RWPE1 (cell line): ENCODE results near the gene MTRR.

Experiments
- CTCF ChIA-PET: fragments of 350-600 bp; sonication (Branson Sonifier 250); formaldehyde crosslinking; extraction: SDS; loops from one replicate; lab custom pipeline; 2021; lab: Yijun Ruan, JAX
- POLR2A ChIA-PET: fragments of 400-600 bp; formaldehyde crosslinking; extraction: SDS; loops from one replicate; lab custom pipeline; 2020; ENCODE audit warnings: antibody characterized with exemption; ENCODE audit not compliant: low non-redundant PET; lab: Yijun Ruan, JAX
- DNase-seq: peaks from one replicate; pipeline ENCODE4 v3.0.0; 2012; ENCODE audit warnings: low spot score
- H3K27ac ChIP-seq: fragments of 450-650 bp; 2 replicates; pipeline ENCODE4 v1.5.1; 2017
- TF ChIP-seq, protein P1 (sequence below): fragments of 450-650 bp; conservative IDR thresholded peaks from 2 replicates; pipeline ENCODE4 v1.5.1; 2017; ENCODE audit warnings: low read depth, mild to moderate bottlenecking

Gene MTRR

DNA sequence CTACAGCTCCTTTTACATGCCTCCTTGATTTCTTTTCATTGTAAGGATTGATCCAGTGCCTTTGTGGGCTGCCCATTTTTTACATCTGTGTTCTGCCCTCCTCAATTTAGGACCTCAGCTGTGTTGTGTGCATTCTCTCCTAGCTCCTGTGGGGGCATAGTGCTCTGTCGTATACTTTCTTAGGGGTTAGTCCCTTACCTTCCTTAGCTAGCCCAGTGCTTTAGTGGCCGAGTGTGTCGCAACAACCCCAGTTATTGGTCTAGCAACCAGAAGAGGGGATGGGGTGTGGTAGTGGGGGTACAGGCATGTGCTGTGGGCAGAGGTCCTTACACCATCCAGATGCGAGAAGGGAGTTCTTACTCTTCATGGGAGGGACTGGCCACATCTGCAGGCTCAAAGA is 12.1 kb downstream of the MTRR start:
- ChIA-PET POLR2A (no interaction called here), CTCF (interaction anchor here (1.5 kb wide), 1 partner anchor 8 kb away, joined by 3 read pairs; no protein-coding TSS in a partner anchor)
- TF ChIP-seq, protein P1, sequence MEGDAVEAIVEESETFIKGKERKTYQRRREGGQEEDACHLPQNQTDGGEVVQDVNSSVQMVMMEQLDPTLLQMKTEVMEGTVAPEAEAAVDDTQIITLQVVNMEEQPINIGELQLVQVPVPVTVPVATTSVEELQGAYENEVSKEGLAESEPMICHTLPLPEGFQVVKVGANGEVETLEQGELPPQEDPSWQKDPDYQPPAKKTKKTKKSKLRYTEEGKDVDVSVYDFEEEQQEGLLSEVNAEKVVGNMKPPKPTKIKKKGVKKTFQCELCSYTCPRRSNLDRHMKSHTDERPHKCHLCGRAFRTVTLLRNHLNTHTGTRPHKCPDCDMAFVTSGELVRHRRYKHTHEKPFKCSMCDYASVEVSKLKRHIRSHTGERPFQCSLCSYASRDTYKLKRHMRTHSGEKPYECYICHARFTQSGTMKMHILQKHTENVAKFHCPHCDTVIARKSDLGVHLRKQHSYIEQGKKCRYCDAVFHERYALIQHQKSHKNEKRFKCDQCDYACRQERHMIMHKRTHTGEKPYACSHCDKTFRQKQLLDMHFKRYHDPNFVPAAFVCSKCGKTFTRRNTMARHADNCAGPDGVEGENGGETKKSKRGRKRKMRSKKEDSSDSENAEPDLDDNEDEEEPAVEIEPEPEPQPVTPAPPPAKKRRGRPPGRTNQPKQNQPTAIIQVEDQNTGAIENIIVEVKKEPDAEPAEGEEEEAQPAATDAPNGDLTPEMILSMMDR: no peak
- DNase-seq: no peak
- no peak overlapping the region for H3K27ac ChIP-seq

DNA sequence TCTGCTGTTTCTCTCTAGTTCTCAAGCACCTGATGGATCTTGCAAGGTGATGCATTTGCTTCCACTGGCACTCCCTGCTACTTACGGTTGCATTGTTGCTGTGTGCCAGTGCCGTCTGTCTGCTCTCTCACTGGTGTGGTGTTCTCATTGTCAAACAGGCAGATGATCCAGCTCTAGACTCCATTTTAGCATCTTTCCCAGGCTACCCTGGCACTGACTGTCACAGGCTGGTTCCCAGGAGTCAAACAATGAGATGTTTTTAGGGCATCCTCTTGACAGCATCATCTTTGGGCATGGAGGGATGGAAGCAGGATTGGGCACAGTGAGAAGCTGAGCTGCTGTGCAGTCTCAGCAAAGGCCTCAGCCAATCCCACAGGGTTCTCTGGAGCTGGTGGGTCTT is 12.9 kb downstream of the MTRR start:
- TF ChIP-seq, protein P1: no peak
- ChIA-PET POLR2A (no interaction called here), CTCF (interaction anchor here (0.6 to 1.5 kb wide), 2 partner anchors 9 to 104 kb away, joined by 3 read pairs; no protein-coding TSS in a partner anchor)
- no peak for DNase-seq
- no peak overlapping the region for H3K27ac ChIP-seq

DNA sequence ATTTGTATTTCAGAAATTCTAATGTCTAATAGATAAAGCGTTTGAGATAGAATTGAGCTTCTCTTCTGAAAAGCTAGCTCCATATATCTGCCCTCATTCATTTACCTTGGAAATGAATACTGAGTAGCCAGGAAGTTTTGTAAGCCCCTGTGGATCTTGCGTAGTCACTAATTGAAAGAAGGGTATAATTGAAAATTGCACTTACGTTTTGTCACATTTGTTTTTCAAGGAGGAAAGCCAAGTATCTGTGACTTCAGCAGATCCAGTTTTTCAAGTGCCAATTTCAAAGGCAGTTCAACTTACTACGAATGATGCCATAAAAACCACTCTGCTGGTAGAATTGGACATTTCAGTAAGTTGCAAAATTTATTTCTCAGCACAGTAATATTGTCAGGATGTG is 14.0 kb downstream of the MTRR start:
- ChIA-PET POLR2A (no interaction called here), CTCF (no interaction called here)
- TF ChIP-seq, protein P1: no peak
- no peak for DNase-seq
- no peak overlapping the region for H3K27ac ChIP-seq

DNA sequence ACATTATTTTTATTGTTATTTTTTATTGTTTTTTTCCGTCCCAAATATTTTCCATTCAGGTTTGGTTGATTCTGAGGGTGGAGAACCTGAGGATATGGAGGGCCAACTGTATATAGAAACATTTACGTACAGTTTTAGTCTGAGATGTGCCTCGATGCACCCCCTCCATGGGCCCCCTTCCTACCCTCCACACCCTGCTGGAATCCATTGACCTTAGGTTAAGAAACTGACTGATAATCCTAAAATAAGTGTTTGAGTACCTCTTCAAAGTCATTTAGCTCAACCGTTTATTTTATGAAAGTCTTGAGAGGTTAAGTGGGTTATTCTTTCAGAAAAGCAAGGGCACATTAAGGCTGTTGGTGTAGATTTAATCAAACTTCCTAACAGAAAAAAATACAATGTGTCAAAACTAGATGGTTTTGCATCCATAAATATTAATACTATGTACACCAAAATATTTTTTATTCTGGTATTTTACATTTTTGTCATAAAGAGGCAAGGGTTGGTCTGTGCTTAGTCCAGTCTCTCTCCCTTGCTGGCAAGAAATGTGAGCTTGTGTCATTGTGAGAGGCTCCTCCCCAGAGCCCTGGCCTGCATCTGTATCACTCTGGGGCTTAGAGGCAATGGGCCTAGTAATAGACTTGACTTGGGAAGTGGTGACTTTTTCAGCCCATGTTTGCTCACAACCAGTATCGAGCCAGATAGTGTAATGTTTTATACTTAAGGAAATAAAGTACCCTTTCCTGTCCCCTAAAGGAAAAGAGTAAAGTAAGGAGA is 15.7 kb downstream of the MTRR start:
- H3K27ac ChIP-seq: no peak overlapping the region
- DNase-seq: no peak
- POLR2A ChIA-PET: no interaction called here
- CTCF ChIA-PET: interaction anchor here (0.6 kb wide), 1 partner anchor 898 kb away, joined by 3 read pairs; no protein-coding TSS in a partner anchor
- TF ChIP-seq, protein P1: no peak

DNA sequence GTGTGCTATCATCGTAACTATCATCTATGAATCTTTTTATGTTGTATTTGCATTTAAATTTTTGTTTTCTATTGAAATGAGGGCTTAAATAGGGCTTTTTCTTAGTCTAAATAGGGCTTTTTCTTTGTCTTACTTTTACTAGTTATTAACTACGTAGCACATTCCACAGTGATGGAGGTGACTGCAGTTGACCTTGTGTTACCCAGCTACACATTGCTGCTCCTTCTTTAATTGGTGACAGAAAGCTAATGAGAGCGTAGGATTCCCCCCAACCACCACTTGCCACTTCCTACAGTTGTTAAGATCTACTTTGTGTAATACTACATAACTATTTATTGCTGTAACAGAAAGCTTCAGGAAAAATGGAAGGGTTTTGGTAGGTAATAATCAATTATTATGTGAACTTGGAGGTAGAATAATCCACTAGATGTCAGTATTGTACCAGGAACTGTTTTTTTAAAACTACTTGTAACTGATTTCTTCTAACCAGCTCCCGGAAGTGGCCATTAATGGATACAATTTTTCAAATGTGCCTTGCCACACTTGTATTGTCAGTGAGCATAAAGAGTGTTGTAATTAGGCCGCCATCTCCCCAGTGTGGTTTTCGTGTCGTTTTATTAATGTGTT is 18.0 kb downstream of the MTRR start:
- DNase-seq: peak; percentile 32
- H3K27ac ChIP-seq: no peak overlapping the region
- TF ChIP-seq, protein P1: peak; percentile 72
- CTCF ChIA-PET: interaction anchor here (0.6 to 1.6 kb wide), 14 partner anchors 9 to 1085 kb away, joined by 3 to 6 read pairs (median 4); partner anchors contain the start of gene MTRR
- POLR2A ChIA-PET: no interaction called here

DNA sequence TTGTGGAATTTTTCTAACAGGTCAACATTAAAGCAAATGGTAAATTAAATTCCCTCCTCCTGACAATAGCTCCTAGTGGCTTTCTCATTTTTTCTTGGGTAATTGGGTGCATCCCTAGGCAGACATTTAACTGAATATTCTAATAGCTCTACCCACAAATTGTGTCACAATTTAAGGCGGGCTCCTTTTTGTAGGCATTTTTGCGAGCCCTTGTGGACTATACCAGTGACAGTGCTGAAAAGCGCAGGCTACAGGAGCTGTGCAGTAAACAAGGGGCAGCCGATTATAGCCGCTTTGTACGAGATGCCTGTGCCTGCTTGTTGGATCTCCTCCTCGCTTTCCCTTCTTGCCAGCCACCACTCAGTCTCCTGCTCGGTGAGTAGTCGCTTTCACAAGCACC is 20.0 kb downstream of the MTRR start:
- DNase-seq: no peak
- ChIA-PET CTCF (no interaction called here), POLR2A (no interaction called here)
- H3K27ac ChIP-seq: no peak overlapping the region
- TF ChIP-seq, protein P1: no peak
